ENCODE results near the gene USP48.

DNA sequence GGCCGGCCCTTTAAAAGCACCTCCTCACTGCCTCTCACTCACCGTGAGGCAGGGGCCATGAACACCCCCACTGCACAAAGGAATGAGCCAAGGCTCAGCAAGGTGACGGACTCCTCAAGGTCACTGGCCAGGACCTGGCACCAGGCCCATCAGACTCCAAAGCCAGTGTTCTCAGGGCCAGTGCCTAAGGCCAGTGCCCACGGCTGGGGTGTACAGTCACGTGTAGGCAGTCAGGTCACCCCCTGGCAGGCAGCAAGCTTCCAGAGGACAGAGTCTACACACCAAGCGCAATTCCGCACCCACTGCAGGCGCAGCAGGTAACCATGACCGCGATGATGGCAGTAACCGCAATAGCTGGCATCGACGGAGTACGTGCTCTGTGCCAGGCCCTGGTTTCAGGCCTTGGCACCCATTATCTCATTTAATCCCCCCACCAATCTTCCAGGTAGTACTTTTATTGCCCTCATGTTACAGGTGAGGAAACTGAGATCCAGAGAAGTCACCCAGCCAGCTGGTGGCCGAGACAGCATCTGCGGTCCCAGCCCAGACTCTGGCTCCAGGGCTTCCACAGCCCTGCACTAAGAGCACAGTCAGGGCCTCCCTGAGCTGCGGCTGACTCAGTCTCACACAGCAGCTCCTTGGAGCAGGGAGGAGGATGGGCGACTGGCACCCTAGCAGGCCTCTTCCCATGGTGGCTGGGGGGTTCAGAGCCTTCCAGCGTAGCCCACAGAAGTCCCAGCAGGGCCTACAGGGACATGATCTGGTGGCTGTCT lies 140.8 kb downstream of the USP48 start:
- TF ChIP-seq POLR2A (IDR thresholded peaks at IDR 0.05; ENCODE audit: control extremely low read depth in 1 of 2, low read depth in 2 of 2, low read length in 2 of 2) (no peak), JUN (IDR thresholded peaks at IDR 0.05; ENCODE audit: low read depth, low read length) (no peak), JUND (IDR thresholded peaks at IDR 0.05; ENCODE audit: low read length) (no peak), POLR2AphosphoS5 (IDR thresholded peaks at IDR 0.05; ENCODE audit: low read depth, low read length) (no peak), CTCF (IDR thresholded peaks at IDR 0.05; ENCODE audit: control extremely low read depth in 1 of 3, insufficient read depth in 1 of 3, low read depth in 1 of 3, low read length in 3 of 3) (no peak)
